SKM-1 (cell line): Measurements from ENCODE around the gene PRKG1.
A peak's percentile ranks its signal among the peaks of the same experiment; 100 is the strongest.
"Not testable (repeated sequence)": the region's sequence is repeated elsewhere in the genome, so short reads cannot be mapped to it uniquely, and the experiment has no call there.

Source experiments
- DNase-seq: peaks from one replicate; lab custom pipeline; 2025; ENCODE audit not compliant: unreplicated experiment; lab: John Stamatoyannopoulos, UW

The PRKG1 gene

GRCh38 chr10:51260376-51260775 lies 186.1 kb downstream of the PRKG1 start:
- DNase-seq, result no peak

- DNase-seq, result no peak
Observed at GRCh38 chr10:51266496-51266895, 192.2 kb downstream of the PRKG1 start.

GRCh38 chr10:51267980-51268570 lies 193.8 kb downstream of the PRKG1 start:
- not testable (repeated sequence) for DNase-seq

- no peak for DNase-seq
Observed at GRCh38 chr10:51269821-51270220, 195.5 kb downstream of the PRKG1 start.

GRCh38 chr10:51270936-51271530 lies 196.7 kb downstream of the PRKG1 start:
- no peak for DNase-seq

- DNase-seq, result not testable (repeated sequence)
Observed at GRCh38 chr10:51272099-51272498, 197.8 kb downstream of the PRKG1 start.

GRCh38 chr10:51272555-51272954 lies 198.3 kb downstream of the PRKG1 start:
- DNase-seq, result no peak

- peak; percentile 61 for DNase-seq
Observed at GRCh38 chr10:51273574-51273973, 199.3 kb downstream of the PRKG1 start.

GRCh38 chr10:51276097-51276496 lies 201.8 kb downstream of the PRKG1 start:
- DNase-seq, result not testable (repeated sequence)

- DNase-seq, result not testable (repeated sequence)
Observed at GRCh38 chr10:51281387-51281786, 207.1 kb downstream of the PRKG1 start.

- no peak for DNase-seq
Observed at GRCh38 chr10:51285601-51286000, 211.3 kb downstream of the PRKG1 start.

- DNase-seq, result no peak
Observed at GRCh38 chr10:51288511-51288910, 214.2 kb downstream of the PRKG1 start.

GRCh38 chr10:51289519-51289918 lies 215.2 kb downstream of the PRKG1 start:
- DNase-seq, result no peak

- DNase-seq, result no peak
Observed at GRCh38 chr10:51291961-51292360, 217.7 kb downstream of the PRKG1 start.

GRCh38 chr10:51297438-51297837 lies 223.2 kb downstream of the PRKG1 start:
- DNase-seq, result no peak

- no peak for DNase-seq
Observed at GRCh38 chr10:51300617-51301304, 226.5 kb downstream of the PRKG1 start.

- DNase-seq, result no peak
Observed at GRCh38 chr10:51301644-51302043, 227.4 kb downstream of the PRKG1 start.

GRCh38 chr10:51302316-51302715 lies 228.0 kb downstream of the PRKG1 start:
- DNase-seq, result no peak

- no peak for DNase-seq
Observed at GRCh38 chr10:51308116-51308515, 233.8 kb downstream of the PRKG1 start.

- no peak for DNase-seq
Observed at GRCh38 chr10:51311228-51311627, 236.9 kb downstream of the PRKG1 start.

GRCh38 chr10:51312817-51313216 lies 238.5 kb downstream of the PRKG1 start:
- DNase-seq, result no peak

- DNase-seq, result no peak
Observed at GRCh38 chr10:51313251-51313650, 239.0 kb downstream of the PRKG1 start.
